RCC 7860 (cell line): Measurements from ENCODE around the gene IP6K3.
A peak's percentile ranks its signal among the peaks of the same experiment; 100 is the strongest.

Source experiments
- DNase-seq: peaks from one replicate; pipeline ENCODE4 v3.0.0-alpha.2; 2015; ENCODE audit warnings: low spot score
- FAIRE-seq: peaks from 2 replicates; lab custom pipeline; 2012; peaks lifted over from hg19 to GRCh38; lab: Jason Lieb, UNC

Gene IP6K3, protein sequence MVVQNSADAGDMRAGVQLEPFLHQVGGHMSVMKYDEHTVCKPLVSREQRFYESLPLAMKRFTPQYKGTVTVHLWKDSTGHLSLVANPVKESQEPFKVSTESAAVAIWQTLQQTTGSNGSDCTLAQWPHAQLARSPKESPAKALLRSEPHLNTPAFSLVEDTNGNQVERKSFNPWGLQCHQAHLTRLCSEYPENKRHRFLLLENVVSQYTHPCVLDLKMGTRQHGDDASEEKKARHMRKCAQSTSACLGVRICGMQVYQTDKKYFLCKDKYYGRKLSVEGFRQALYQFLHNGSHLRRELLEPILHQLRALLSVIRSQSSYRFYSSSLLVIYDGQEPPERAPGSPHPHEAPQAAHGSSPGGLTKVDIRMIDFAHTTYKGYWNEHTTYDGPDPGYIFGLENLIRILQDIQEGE

GRCh38 chr6:33746651-33747100 is at the start of gene IP6K3:
TSS of gene IP6K3 (minus strand) at chr6:33746905. CDS start at chr6:33735476, 11,429 bp downstream.
- no peak for FAIRE-seq

GRCh38 chr6:33794910-33795623 is 48.4 kb upstream of the IP6K3 start:
- no peak for DNase-seq

More at GRCh38 chr6:33746651-33747100, at the start of gene IP6K3:
- no peak for DNase-seq

DNA sequence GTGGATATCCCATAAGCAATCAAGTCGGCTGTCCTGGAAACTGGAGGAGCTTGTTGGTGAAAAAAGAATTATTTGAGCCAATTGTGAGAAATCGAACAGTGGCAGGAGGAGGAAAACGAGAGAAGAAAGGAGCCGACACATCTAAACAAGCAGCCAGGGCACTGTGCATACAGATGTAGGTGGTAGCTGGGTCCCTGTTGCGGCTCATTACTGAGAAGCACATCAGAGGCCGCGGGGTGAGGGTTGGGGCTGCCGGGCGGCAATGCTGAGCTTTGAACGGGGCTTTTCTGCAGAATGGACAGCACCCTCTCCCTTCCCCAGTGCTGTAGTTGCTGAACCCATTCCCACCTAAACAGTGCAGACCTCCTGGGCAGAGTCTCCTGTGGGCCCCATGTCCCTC is 46.3 kb upstream of the IP6K3 start:
- DNase-seq (no peak), FAIRE-seq (no peak)

More at GRCh38 chr6:33794910-33795623, 48.4 kb upstream of the IP6K3 start:
- FAIRE-seq, result no peak

- FAIRE-seq (no peak), DNase-seq (no peak)
These were observed 44.9 kb upstream of the IP6K3 start for GRCh38 chr6:33791620-33792019.

DNA sequence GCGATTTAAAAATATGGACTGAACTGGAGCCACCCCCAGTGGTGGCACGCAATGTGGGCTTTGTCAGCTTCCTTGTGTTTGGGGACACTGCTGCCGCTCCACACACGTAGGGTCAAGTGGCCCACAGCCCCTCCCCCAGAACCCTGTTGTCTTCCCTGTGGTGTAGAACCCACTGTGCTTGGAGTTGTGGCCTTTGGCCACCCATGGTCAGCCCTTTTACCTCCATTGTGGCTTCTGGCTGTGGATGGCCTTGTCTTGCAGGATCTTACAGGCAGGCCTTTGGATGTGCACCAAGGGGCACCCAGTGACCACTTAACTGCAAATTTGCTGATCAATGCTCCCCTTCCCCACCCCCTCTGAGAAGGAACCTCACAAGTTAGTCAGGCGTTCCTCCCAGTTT is 44.2 kb upstream of the IP6K3 start:
- DNase-seq, result no peak
- no peak for FAIRE-seq

DNA sequence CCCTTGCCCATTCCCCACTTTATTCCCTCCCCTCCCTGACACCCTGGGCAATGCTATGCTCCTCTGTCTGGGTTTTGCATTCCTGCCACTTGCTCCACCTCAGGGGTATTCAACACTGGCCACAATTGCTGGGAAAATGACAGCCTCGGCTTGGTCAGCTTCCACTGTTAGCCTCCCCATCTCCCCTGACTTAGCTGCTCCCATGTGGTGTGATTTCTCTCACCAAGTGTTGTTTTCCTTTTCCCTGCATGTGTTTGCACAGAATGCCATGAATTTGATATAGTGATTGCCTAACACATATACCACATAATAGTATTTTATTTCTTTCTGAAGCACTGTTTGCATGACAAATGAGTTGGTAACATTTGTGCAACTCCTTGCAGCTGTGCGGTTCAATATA is 43.7 kb upstream of the IP6K3 start:
- DNase-seq, result no peak
- FAIRE-seq, result no peak

- DNase-seq (no peak), FAIRE-seq (no peak)
These were observed 42.8 kb upstream of the IP6K3 start for GRCh38 chr6:33789550-33789895.

- DNase-seq (peak; percentile 71), FAIRE-seq (no peak)
These were observed 42.2 kb upstream of the IP6K3 start, which contains the start of gene LEMD2 for GRCh38 chr6:33788694-33789549. TSS of gene LEMD2 (minus strand) at chr6:33789130. CDS start at chr6:33789116, 14 bp downstream.

DNA sequence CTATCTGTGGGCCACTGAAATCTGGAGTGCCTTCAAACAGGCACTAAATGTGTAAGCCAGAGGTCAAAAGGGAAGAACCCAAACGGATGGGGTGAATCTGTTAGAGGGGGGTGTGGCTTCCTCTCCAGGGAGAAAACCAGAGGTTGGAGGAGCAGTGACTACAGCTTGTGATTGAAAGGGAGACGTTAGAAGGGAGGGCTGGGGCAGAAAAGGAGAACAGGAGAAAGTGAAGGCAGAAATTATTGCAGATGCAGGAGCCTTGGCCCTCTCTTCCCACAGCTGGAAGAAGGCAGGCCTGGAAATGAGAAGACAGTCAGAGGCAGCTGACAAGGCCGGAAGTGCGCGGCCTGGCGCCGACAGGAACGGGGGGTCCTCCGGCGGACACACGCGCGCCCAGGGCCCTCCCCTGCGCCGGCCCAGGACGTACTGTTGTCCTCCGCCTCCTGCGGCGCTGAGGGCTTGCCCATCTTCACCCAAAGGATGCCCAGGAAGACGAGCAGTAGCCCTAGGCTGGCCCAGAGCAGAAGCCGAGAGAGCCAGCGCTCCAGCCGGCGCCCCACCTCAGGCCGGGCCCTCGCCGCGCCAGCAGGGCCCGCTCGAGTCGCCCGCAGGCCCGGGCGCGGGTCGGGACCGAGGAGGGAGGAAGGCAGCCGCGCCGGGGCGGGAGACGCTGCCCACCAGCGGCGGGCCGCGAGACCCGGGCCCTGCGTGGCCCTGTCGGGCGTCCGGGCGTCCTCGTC is 41.4 kb upstream of the IP6K3 start:
- FAIRE-seq, result no peak

GRCh38 chr6:33787346-33787953 is 40.7 kb upstream of the IP6K3 start:
- DNase-seq, result no peak
- no peak for FAIRE-seq

More for the DNA sequence above, 41.4 kb upstream of the IP6K3 start:
- DNase-seq, result peak; percentile 51

DNA sequence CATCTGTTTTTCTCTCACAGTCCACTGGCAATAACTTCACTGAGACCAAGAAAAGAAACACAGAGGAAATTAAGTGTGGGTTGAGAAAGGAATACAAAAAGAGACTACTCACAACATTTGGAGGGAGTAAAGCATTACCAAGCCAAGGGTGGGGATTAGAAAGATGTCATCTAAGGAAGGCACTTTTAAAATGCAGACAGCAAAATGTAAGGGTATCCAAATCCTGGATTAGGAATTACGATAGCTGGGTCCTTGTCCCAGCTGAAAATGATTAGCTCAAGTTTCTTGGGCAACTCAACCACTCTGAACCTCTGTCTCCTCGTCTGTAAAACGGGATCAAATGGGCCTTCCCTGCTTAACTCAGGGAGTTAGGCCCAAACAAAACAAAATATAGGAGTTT is 40.0 kb upstream of the IP6K3 start:
- DNase-seq, result no peak
- FAIRE-seq, result no peak

- DNase-seq, result no peak
These were observed 39.1 kb upstream of the IP6K3 start for GRCh38 chr6:33785778-33786177.

DNA sequence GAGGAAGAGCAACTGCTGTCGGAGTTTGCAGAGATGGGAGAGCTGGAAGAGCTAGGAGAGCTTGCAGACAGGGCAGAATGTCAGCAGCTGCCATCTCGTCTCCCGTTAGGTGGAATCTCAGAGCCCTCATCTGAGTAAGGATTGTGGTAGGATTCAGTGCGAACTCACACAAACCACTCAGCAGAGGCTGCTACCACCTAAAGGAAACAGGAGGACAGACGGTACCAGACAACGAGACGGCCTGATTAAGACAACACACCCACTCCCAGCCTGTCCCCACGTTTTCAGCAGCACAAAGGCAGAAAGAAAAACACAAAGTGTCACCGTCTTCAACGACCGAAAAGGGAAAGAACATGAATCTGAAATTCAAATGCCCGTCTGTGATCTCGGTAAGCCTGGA is 38.1 kb upstream of the IP6K3 start:
- FAIRE-seq (no peak), DNase-seq (no peak)

More at GRCh38 chr6:33785778-33786177, 39.1 kb upstream of the IP6K3 start:
- no peak for FAIRE-seq

- DNase-seq (no peak), FAIRE-seq (no peak)
These were observed 37.2 kb upstream of the IP6K3 start for GRCh38 chr6:33783781-33784520.

DNA sequence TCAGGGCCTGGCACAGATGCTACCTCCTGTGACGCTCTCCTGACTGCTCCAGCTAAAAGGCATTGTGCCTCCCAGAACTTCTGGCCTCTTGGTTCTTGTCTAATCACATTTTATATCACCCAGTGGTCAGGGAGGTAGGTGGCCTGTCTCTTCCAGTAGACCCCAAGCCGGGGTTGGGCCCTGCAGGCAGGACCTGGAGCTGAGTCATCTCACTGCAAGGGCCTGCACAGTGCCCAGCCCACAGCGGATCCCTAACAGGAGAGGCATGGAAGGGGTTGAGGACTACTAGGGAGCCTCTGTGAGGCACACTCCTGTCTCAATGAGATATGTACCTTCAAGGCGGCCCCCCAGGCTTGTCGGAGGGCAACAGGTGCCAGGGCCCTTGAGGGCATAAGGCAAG is 35.9 kb upstream of the IP6K3 start:
- FAIRE-seq (no peak), DNase-seq (no peak)

DNA sequence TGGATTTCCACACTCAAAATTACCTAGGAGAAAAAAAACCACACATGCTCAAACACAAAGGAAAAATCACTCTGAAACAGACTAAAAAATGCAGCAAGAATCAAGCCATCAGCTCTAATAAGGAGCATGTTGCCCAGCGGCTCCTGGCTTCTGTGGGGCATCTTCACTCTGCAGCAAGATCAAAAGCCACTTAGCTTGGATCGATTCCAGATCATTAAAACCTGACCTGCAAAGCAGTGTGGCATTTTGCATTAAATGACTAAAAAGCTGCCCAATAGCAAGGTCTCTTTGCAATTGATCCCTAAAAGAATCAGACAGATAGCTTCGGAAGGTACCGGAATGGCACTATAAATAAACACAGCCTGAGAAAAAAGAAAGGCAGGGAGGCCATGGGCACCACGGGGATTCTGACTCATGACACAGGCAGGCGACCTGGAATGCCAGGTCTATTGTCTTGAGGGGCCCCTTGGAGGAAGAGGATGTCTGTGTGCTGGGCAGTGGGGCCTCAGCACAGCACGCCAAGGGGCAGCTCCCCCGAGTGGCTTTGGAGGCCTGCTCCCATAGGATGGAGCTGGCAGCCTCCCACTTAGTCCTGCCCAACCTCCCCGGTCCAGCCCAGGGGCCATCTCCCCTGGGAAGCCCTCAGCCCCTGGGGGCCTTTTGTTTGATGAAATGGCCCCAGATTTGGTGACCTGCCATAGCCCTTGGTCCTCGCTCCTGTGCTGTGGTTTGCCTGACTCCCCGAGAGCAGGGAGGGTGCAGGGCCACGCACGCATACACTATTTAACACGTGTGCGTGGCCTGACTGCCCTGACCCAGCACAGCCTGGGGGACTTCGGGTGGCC is 34.6 kb upstream of the IP6K3 start:
- FAIRE-seq, result peak; percentile 62

GRCh38 chr6:33779895-33780294 is 33.2 kb upstream of the IP6K3 start:
- FAIRE-seq, result no peak
- DNase-seq, result no peak

More for the DNA sequence above, 34.6 kb upstream of the IP6K3 start:
- DNase-seq, result peak; percentile 80

DNA sequence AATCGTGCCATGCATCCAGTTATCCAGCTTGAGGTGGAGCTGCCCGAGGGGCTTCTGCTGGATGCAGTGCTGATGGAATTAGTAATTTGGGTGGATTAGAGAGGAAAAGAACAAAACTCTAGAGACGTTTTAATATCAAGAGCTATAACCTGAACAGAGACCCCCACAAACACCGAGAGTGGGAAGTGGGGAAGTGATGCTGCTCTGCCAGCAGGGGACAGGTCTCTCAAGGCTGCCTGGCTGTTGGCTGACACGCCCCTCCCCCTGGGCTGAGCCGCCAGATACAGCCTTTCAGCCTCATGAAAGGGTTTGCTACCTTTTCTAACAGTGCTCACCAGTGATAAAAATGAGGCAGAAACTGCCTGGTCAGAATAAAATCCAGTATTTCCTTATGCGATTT is 32.6 kb upstream of the IP6K3 start:
- no peak for DNase-seq

More for the DNA sequence above, 32.6 kb upstream of the IP6K3 start:
- no peak for FAIRE-seq
